ENCODE measurements around the gene GJD4. TPM values are rescaled to one million over a fixed set of nuclear protein-coding genes. Genes with fewer than 3 reads are reported as not detected.

The GJD4 gene
- total RNA-seq, 2 donors from 2014 or later = not detected

GRCh38 chr10:35636956-35637355 is 31.8 kb downstream of the GJD4 start:
- H3K4me3 ChIP-seq = peak overlapping the region in 1 of 2 donors; percentile 15

GRCh38 chr10:35637462-35637861 is 32.3 kb downstream of the GJD4 start:
- Histone ChIP-seq H3K4me1 (peaks cover 0 to 34% of the 10 kb centered on the region in 2 donors), H3K27me3 (no peaks in the 10 kb centered on the region), H3K9me3 (no peaks in the 10 kb centered on the region), H3K27ac (peak overlapping the region in 1 of 2 donors; percentile 26), H3K36me3 (no peaks in the 10 kb centered on the region), H3K4me3 (peak overlapping the region in 1 of 2 donors; percentile 15)
- no peak for TF ChIP-seq CTCF (IDR thresholded peaks at IDR 0.05)
- DNase-seq (ENCODE audit: low spot score) = no peak

More at GRCh38 chr10:35636956-35637355, 31.8 kb downstream of the GJD4 start:
- no peak for TF ChIP-seq CTCF (IDR thresholded peaks at IDR 0.05)
- no peak for DNase-seq (ENCODE audit: low spot score)
- Histone ChIP-seq H3K4me1 (peaks cover 0 to 33% of the 10 kb centered on the region in 2 donors), H3K9me3 (no peaks in the 10 kb centered on the region), H3K27ac (peak overlapping the region in 1 of 2 donors; percentile 26), H3K27me3 (no peaks in the 10 kb centered on the region), H3K36me3 (no peaks in the 10 kb centered on the region)

GRCh38 chr10:35638101-35638500 is 33.0 kb downstream of the GJD4 start:
- no peaks in the 10 kb centered on the region for H3K27me3 ChIP-seq
- H3K4me1 ChIP-seq = peaks cover 0 to 40% of the 10 kb centered on the region in 2 donors
- H3K27ac ChIP-seq = peak overlapping the region in 1 of 2 donors; percentile 26
- no peak overlapping the region for H3K4me3 ChIP-seq
- H3K36me3 ChIP-seq = no peaks in the 10 kb centered on the region
- peak in 1 of 2 donors; percentile 13 for TF ChIP-seq CTCF (IDR thresholded peaks at IDR 0.05)
- H3K9me3 ChIP-seq = no peaks in the 10 kb centered on the region
- DNase-seq (ENCODE audit: low spot score) = no peak

GRCh38 chr10:35639021-35639727 is 34.0 kb downstream of the GJD4 start:
- Histone ChIP-seq H3K36me3 (no peaks in the 10 kb centered on the region), H3K4me3 (peak overlapping the region; percentile 43 to 79), H3K9me3 (no peaks in the 10 kb centered on the region), H3K27me3 (no peaks in the 10 kb centered on the region), H3K27ac (peak overlapping the region in 1 of 2 donors; percentile 26), H3K4me1 (peaks cover 0 to 40% of the 10 kb centered on the region in 2 donors)
- no peak for TF ChIP-seq CTCF (IDR thresholded peaks at IDR 0.05)
- no peak for DNase-seq (ENCODE audit: low spot score)

- H3K27ac ChIP-seq = peak overlapping the region in 1 of 2 donors; percentile 77
- no peaks in the 10 kb centered on the region for H3K9me3 ChIP-seq
- H3K36me3 ChIP-seq = no peaks in the 10 kb centered on the region
- no peak for TF ChIP-seq CTCF (IDR thresholded peaks at IDR 0.05)
- peak overlapping the region; percentile 43 to 79 for H3K4me3 ChIP-seq
- peaks cover 0 to 40% of the 10 kb centered on the region in 2 donors for H3K4me1 ChIP-seq
- no peak for DNase-seq (ENCODE audit: low spot score)
- no peaks in the 10 kb centered on the region for H3K27me3 ChIP-seq
Measured at GRCh38 chr10:35639728-35640401, 34.7 kb downstream of the GJD4 start.
